Measurements from ENCODE around the gene EGFL8.

GRCh38 chr6:32171234-32171633, 6.8 kb downstream of the EGFL8 start:
- TF ChIP-seq CTCF (IDR thresholded peaks at IDR 0.05) (no peak), POLR2A (IDR thresholded peaks at IDR 0.05) (no peak)
